Measurements from ENCODE around the gene IFI27.

The IFI27 gene

GRCh38 chr14:94161058-94161457 is 50.5 kb downstream of the IFI27 start:
- no peak for DNase-seq

GRCh38 chr14:94161981-94162380 is 51.4 kb downstream of the IFI27 start:
- DNase-seq, result no peak

- no peak for DNase-seq
These were observed 51.9 kb downstream of the IFI27 start for GRCh38 chr14:94162466-94162865.

GRCh38 chr14:94163796-94164195 is 53.3 kb downstream of the IFI27 start:
- DNase-seq, result no peak

- DNase-seq, result no peak
These were observed 54.3 kb downstream of the IFI27 start for GRCh38 chr14:94164685-94165431.

GRCh38 chr14:94165744-94166143 is 55.2 kb downstream of the IFI27 start:
- DNase-seq, result no peak

Data from NCI-H526 treated with DMSO at 0.1 percent for 48 hours (cell line).